HL-60 (cell line): ENCODE results near the gene AP4M1.

Experiments
- DNase-seq, 2 experiments: peaks; one replicate each; pipeline ENCODE4 v3.0.0-alpha.2; 2010 to 2020; ENCODE audit warnings: low read depth in 1 of 2, low spot score in 1 of 2
- H3K27ac ChIP-seq: fragments of 250-450 bp; sonication (Bioruptor Pico); replicated peaks from 2 replicates; pipeline ENCODE4 v1.5.1; 2020; ENCODE audit warnings: mild to moderate bottlenecking, moderate library complexity
- H3K27me3 ChIP-seq: fragments of 250-450 bp; sonication (Bioruptor Pico); 2 replicates; pipeline ENCODE4 v1.5.1; 2021; ENCODE audit warnings: mild to moderate bottlenecking, moderate library complexity; ENCODE audit not compliant: insufficient read depth, poor library complexity, severe bottlenecking
- H3K4me3 ChIP-seq: replicated peaks from 2 replicates; pipeline ENCODE4 v1.5.1; 2011; ENCODE audit warnings: mild to moderate bottlenecking, control low read depth, low read length; ENCODE audit not compliant: insufficient read depth
- CTCF ChIP-seq: IDR thresholded peaks from one replicate; pipeline ENCODE4 v1.5.1; 2011; ENCODE audit warnings: low read length, control low read depth, inconsistent platforms; ENCODE audit not compliant: insufficient read depth
- GABPA ChIP-seq: IDR thresholded peaks from 2 replicates; pipeline ENCODE4 v1.6.1; 2012; ENCODE audit warnings: low read depth
- POLR2AphosphoS5 ChIP-seq: IDR thresholded peaks from 2 replicates; pipeline ENCODE4 v1.6.1; 2012; ENCODE audit warnings: low read depth
- REST ChIP-seq: IDR thresholded peaks from 2 replicates; pipeline ENCODE4 v1.6.1; 2012; ENCODE audit warnings: low read depth; ENCODE audit not compliant: insufficient replicate concordance
- SPI1 ChIP-seq: IDR thresholded peaks from 2 replicates; pipeline ENCODE4 v1.6.1; 2012; ENCODE audit warnings: low read depth, mild to moderate bottlenecking, borderline replicate concordance

The AP4M1 gene

GRCh38 chr7:100126239-100126930 lies 24.9 kb downstream of the AP4M1 start:
- DNase-seq, result peak in 1 of 2 experiments; percentile 47
- no peak for TF ChIP-seq SPI1
- TF ChIP-seq REST, result no peak
- TF ChIP-seq GABPA, result no peak
- no peak for TF ChIP-seq CTCF
- TF ChIP-seq POLR2AphosphoS5, result no peak

GRCh38 chr7:100126931-100127865 lies 25.8 kb downstream of the AP4M1 start, which contains the start of gene MBLAC1:
MBLAC1 (plus strand) TSS chr7:100126967; CDS start chr7:100127396, 429 bp downstream.
- H3K27me3 ChIP-seq, result no peaks in the 10 kb centered on the region
- peak within 1 kb of the TSS; percentile 83 for H3K4me3 ChIP-seq
- H3K27ac ChIP-seq, result peak within 1 kb of the TSS; percentile 96
- TF ChIP-seq SPI1, result no peak
- peak; percentile 66 for TF ChIP-seq REST
- TF ChIP-seq CTCF, result no peak
- peak; percentile 35; the same call in 1 of the 2 replicates for TF ChIP-seq GABPA
- TF ChIP-seq POLR2AphosphoS5, result peak; percentile 84
- peak; percentile 90 to 92 for DNase-seq

More at GRCh38 chr7:100126239-100126930, 24.9 kb downstream of the AP4M1 start:
- H3K27ac ChIP-seq, result peak overlapping the region; percentile 96
- H3K27me3 ChIP-seq, result no peaks in the 10 kb centered on the region
- H3K4me3 ChIP-seq, result peak overlapping the region; percentile 83

GRCh38 chr7:100127866-100128636 lies 26.6 kb downstream of the AP4M1 start:
- peak overlapping the region; percentile 96 for H3K27ac ChIP-seq
- TF ChIP-seq POLR2AphosphoS5 (no peak), REST (no peak), CTCF (no peak), SPI1 (no peak), GABPA (no peak)
- no peak for DNase-seq
- H3K27me3 ChIP-seq, result no peaks in the 10 kb centered on the region
- peak overlapping the region; percentile 83 for H3K4me3 ChIP-seq
